ENCODE measurements around the gene DAW1.
"Not testable (repeated sequence)": the region's sequence is repeated elsewhere in the genome, so short reads cannot be mapped to it uniquely, and the experiment has no call there.

The DAW1 gene

GRCh38 chr2:227921648-227922047, 50.2 kb downstream of the DAW1 start:
- DNase-seq: no peak

GRCh38 chr2:227932001-227932400, 60.6 kb downstream of the DAW1 start:
- no peak for DNase-seq

- no peak for DNase-seq
Observed at GRCh38 chr2:227932403-227932802, 61.0 kb downstream of the DAW1 start.

GRCh38 chr2:227933884-227934283, 62.5 kb downstream of the DAW1 start:
- DNase-seq: peak in 1 of 2 experiments; percentile 17

- not testable (repeated sequence) for DNase-seq
Observed at GRCh38 chr2:227936249-227936648, 64.8 kb downstream of the DAW1 start.

- DNase-seq: peak; percentile 30 to 57
Observed at GRCh38 chr2:227939271-227940027, 68.0 kb downstream of the DAW1 start.

GRCh38 chr2:227942021-227942420, 70.6 kb downstream of the DAW1 start:
- DNase-seq: no peak

GRCh38 chr2:227942965-227943364, 71.5 kb downstream of the DAW1 start:
- DNase-seq: no peak

GRCh38 chr2:227960317-227960716, 88.9 kb downstream of the DAW1 start:
- DNase-seq: no peak

- no peak for DNase-seq
Observed at GRCh38 chr2:227971619-227972230, 100.3 kb downstream of the DAW1 start.

GRCh38 chr2:227973241-227973640, 101.8 kb downstream of the DAW1 start:
- DNase-seq: no peak
